Measurements from ENCODE around the gene TAF6. TPM values are rescaled to one million over a fixed set of nuclear protein-coding genes. Genes with fewer than 3 reads are reported as not detected.

Gene TAF6
- total RNA-seq, 1 experiment from 2014 or later: 50.5 TPM

- intact Hi-C loops (cut with micrococcal nuclease; ENCODE audit: unreplicated experiment): no loop called here
- no peak for DNase-seq
- peak overlapping the region; percentile 34 for H3K27ac Mint-ChIP-seq (ENCODE audit: unreplicated experiment)
- no peak overlapping the region for H3K4me3 Mint-ChIP-seq (ENCODE audit: low read depth, unreplicated experiment)
- TSS peak; percentile 82 for BruUV-seq (replicated peaks)
- H3K4me1 Mint-ChIP-seq (ENCODE audit: low read depth, unreplicated experiment): peaks cover 11% of the 10 kb centered on the region
- H3K27me3 Mint-ChIP-seq (ENCODE audit: unreplicated experiment): no peaks in the 10 kb centered on the region
- no peak for TF ChIP-seq CTCF (IDR thresholded peaks at IDR 0.05; ENCODE audit: unreplicated experiment)
- CTCF ChIA-PET: no interaction called here
- H3K9me3 Mint-ChIP-seq (ENCODE audit: low read depth, unreplicated experiment): no peaks in the 10 kb centered on the region
- H3K36me3 Mint-ChIP-seq (ENCODE audit: insufficient read depth, unreplicated experiment): peaks cover 75% of the 10 kb centered on the region
Measured at GRCh38 chr7:100091411-100092181, 27.6 kb downstream of the TAF6 start.

- H3K36me3 Mint-ChIP-seq (ENCODE audit: insufficient read depth, unreplicated experiment): peaks cover 68% of the 10 kb centered on the region
- no peak for TF ChIP-seq CTCF (IDR thresholded peaks at IDR 0.05; ENCODE audit: unreplicated experiment)
- CTCF ChIA-PET: interaction anchor here (0.6 kb wide), 1 partner anchor 97 kb away, joined by 3 read pairs; no protein-coding TSS in a partner anchor
- H3K4me3 Mint-ChIP-seq (ENCODE audit: low read depth, unreplicated experiment): no peak overlapping the region
- H3K27me3 Mint-ChIP-seq (ENCODE audit: unreplicated experiment): no peaks in the 10 kb centered on the region
- no TSS peak for BruUV-seq (replicated peaks)
- H3K27ac Mint-ChIP-seq (ENCODE audit: unreplicated experiment): no peak overlapping the region
- no peaks in the 10 kb centered on the region for H3K9me3 Mint-ChIP-seq (ENCODE audit: low read depth, unreplicated experiment)
- H3K4me1 Mint-ChIP-seq (ENCODE audit: low read depth, unreplicated experiment): peaks cover 11% of the 10 kb centered on the region
- DNase-seq: no peak
- intact Hi-C loops (cut with micrococcal nuclease; ENCODE audit: unreplicated experiment): no loop called here
Measured at GRCh38 chr7:100090527-100091410, 28.4 kb downstream of the TAF6 start.

DNA sequence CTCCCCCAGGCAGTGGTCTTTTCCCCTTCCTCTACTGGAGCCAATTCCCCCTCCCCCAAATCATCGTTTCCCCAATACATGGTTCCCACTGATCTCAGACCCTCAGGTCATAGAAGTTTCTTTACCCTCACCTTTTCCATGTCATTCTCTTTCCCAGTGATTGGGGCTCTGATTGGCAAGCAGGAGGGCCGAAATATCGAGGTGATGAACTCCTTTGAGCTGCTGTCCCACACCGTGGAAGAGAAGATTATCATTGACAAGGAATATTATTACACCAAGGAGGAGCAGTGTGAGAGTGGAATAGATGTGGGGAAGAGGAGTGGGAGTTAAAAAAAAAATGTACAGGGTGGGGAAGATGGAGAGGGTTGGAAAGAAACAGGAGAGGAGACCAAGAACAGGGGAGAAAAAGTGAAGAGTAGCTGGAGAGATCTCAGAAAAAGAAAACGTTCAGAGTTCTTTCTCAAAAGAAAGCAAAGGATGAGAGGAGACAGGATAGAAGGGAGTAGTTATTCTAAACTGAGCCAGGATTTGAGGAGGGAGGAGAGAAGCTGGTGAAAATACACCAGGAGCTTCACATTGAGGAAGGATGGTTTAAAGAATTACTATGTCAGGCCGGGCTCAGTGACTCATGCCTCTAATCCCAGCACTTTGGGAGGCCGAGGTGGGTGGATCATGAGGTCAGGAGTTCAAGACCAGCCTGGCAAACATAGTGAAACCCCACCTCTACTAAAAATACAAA is 29.5 kb downstream of the TAF6 start:
- no TSS peak for BruUV-seq (replicated peaks)
- Mint-ChIP-seq H3K36me3 (ENCODE audit: insufficient read depth, unreplicated experiment) (peaks cover 56% of the 10 kb centered on the region), H3K4me3 (ENCODE audit: low read depth, unreplicated experiment) (peak overlapping the region; percentile 79), H3K4me1 (ENCODE audit: low read depth, unreplicated experiment) (peaks cover 11% of the 10 kb centered on the region), H3K9me3 (ENCODE audit: low read depth, unreplicated experiment) (no peaks in the 10 kb centered on the region), H3K27ac (ENCODE audit: unreplicated experiment) (peak overlapping the region; percentile 9), H3K27me3 (ENCODE audit: unreplicated experiment) (no peaks in the 10 kb centered on the region)
- DNase-seq: no peak
- CTCF ChIA-PET: no interaction called here
- no peak for TF ChIP-seq CTCF (IDR thresholded peaks at IDR 0.05; ENCODE audit: unreplicated experiment)
- intact Hi-C loops (cut with micrococcal nuclease; ENCODE audit: unreplicated experiment): no loop called here
